Measurements from ENCODE around the gene MCL1.

DNA sequence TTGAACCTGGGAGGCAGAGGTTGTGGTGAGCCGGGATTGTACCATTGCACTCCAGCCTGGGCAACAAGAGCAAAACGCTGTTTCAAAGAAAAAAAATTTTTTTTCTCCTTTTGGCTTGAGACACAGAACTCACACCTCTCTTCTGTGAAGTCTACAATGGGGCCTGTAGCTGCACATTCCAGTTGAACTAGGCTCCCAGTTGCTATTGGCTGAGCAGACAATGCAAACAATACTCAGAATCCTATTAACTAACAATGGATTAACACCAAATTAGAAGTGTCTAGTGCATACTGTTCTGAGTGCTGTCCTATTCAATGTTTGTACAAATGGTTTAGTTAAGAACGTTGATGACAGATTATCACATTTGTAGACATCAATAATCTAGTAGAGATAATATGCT is 17.6 kb upstream of the MCL1 start:
- TF ChIP-seq, protein P1, sequence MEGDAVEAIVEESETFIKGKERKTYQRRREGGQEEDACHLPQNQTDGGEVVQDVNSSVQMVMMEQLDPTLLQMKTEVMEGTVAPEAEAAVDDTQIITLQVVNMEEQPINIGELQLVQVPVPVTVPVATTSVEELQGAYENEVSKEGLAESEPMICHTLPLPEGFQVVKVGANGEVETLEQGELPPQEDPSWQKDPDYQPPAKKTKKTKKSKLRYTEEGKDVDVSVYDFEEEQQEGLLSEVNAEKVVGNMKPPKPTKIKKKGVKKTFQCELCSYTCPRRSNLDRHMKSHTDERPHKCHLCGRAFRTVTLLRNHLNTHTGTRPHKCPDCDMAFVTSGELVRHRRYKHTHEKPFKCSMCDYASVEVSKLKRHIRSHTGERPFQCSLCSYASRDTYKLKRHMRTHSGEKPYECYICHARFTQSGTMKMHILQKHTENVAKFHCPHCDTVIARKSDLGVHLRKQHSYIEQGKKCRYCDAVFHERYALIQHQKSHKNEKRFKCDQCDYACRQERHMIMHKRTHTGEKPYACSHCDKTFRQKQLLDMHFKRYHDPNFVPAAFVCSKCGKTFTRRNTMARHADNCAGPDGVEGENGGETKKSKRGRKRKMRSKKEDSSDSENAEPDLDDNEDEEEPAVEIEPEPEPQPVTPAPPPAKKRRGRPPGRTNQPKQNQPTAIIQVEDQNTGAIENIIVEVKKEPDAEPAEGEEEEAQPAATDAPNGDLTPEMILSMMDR (conservative IDR thresholded peaks at IDR 0.05; ENCODE audit: low read length) = no peak
- TF ChIP-seq EZH2phosphoT487 (IDR thresholded peaks at IDR 0.05; ENCODE audit: borderline replicate concordance) = no peak
